HCT116 (cell line): ENCODE measurements around the gene KIF26B. TPM values are rescaled to one million over a fixed set of nuclear protein-coding genes. Genes with fewer than 3 reads are reported as not detected.

ENCODE experiments used
- ATAC-seq: fragments of 200-7000 bp; cut with Tn5 transposase; 2 replicates; pipeline ENCODE4 v1.9.1; 2020; ENCODE audit warnings: mild to moderate bottlenecking, moderate library complexity
- BruUV-seq: library from RNA; stranded (reverse); fragments of 400-500 nt; replicated peaks from 2 replicates; lab custom pipeline; 2021; lab: Mats Ljungman, UMichigan
- CTCF ChIA-PET: fragments of 300-600 bp; sonication (Branson Sonifier 250); formaldehyde crosslinking; loops from one replicate; lab custom pipeline; 2021; ENCODE audit warnings: antibody characterized with exemption; lab: Charles Lee
- POLR2A ChIA-PET: fragments of 300-600, 350-600 bp; sonication (Branson Sonifier 250); formaldehyde crosslinking; loops from one replicate; lab custom pipeline; 2021; ENCODE audit warnings: antibody characterized with exemption; lab: Charles Lee
- RAD21 ChIA-PET, 2 experiments: fragments of 300-600 bp; sonication (Branson Sonifier 250); formaldehyde crosslinking; loops; one replicate each; lab custom pipeline; 2023; ENCODE audit warnings: low total read pairs in 2 of 2; ENCODE audit not compliant: uncharacterized antibody in 2 of 2, unreplicated experiment in 2 of 2, low non-redundant PET in 1 of 2; lab: Charles Lee
- DNase-seq: peaks from one replicate; pipeline ENCODE4 v3.0.0-alpha.2; 2010; ENCODE audit warnings: low read depth, low spot score
- H2AFZ ChIP-seq: fragments of 200-600 bp; shearing (Covaris generic), sonication (generic); 2 replicates; pipeline ENCODE4 v1.6.1; 2017; ENCODE audit warnings: low read depth, mixed run types, mixed read lengths, antibody characterized with exemption, low read length; ENCODE audit not compliant: poor library complexity, severe bottlenecking
- H3K27ac ChIP-seq: 2 replicates; pipeline ENCODE4 v1.5.1; 2012; ENCODE audit warnings: low read depth, low read length
- H3K27me3 ChIP-seq: fragments of 200-600 bp; sonication (generic); 2 replicates; pipeline ENCODE4 v1.6.1; 2016; ENCODE audit warnings: mixed run types, low read length, mixed read lengths; ENCODE audit not compliant: insufficient read depth
- H3K36me3 ChIP-seq, 2 experiments: fragments of 200-500 bp in 1 of 2; fragments of 200-600 bp in 1 of 2; sonication (Bioruptor generic) in 1 of 2; sonication (generic) in 1 of 2; 2 replicates each; pipeline versions ENCODE4 v1.5.1 to v1.6.1; 2014 to 2016; ENCODE audit warnings: low read length in 2 of 2, inconsistent platforms in 1 of 2, mixed read lengths in 1 of 2, mixed run types in 1 of 2; ENCODE audit not compliant: insufficient read depth in 2 of 2, control insufficient read depth in 1 of 2
- H3K4me1 ChIP-seq, 2 experiments: fragments of 200-600 bp in 1 of 2; sonication (generic) in 1 of 2; 2 replicates each; pipeline versions ENCODE4 v1.5.1 to v1.6.1; 2012 to 2017; ENCODE audit warnings: low read length in 2 of 2, inconsistent platforms in 1 of 2, mild to moderate bottlenecking in 1 of 2, mixed read lengths in 1 of 2, mixed run types in 1 of 2, moderate library complexity in 1 of 2; ENCODE audit not compliant: insufficient read depth in 2 of 2, control insufficient read depth in 1 of 2
- H3K4me2 ChIP-seq: fragments of 200-600 bp; sonication (generic); 2 replicates; pipeline ENCODE4 v1.6.1; 2017; ENCODE audit warnings: mixed run types, low read length, mixed read lengths
- H3K4me3 ChIP-seq, 2 experiments: fragments of 200-600 bp in 1 of 2; sonication (generic) in 1 of 2; replicated peaks in 1 of 2; 2 replicates each; pipeline ENCODE4 v1.5.1; 2011 to 2016; ENCODE audit warnings: low read length in 2 of 2, control low read depth in 1 of 2, low read depth in 1 of 2, mild to moderate bottlenecking in 1 of 2, mixed read lengths in 1 of 2, mixed run types in 1 of 2
- H3K79me2 ChIP-seq: fragments of 200-600 bp; sonication (generic); 2 replicates; pipeline ENCODE4 v1.6.1; 2017; ENCODE audit warnings: mild to moderate bottlenecking, mixed run types, low read length, moderate library complexity, mixed read lengths; ENCODE audit not compliant: insufficient read depth
- H3K9ac ChIP-seq: fragments of 200-600 bp; sonication (generic); 2 replicates; pipeline ENCODE4 v1.6.1; 2016; ENCODE audit warnings: low read length, mixed read lengths
- H3K9me2 ChIP-seq: fragments of 200-600 bp; sonication (generic), shearing (Covaris generic); 2 replicates; pipeline ENCODE4 v1.6.1; 2017; ENCODE audit warnings: mixed run types, mild to moderate bottlenecking, moderate library complexity; ENCODE audit not compliant: insufficient read depth
- H3K9me3 ChIP-seq, 2 experiments: fragments of 200-500 bp in 1 of 2; fragments of 200-600 bp in 1 of 2; sonication (Bioruptor generic) in 1 of 2; sonication (generic) in 1 of 2; 2 replicates each; pipeline ENCODE4 v1.6.1; 2014 to 2017; ENCODE audit warnings: low read length in 2 of 2, mixed read lengths in 2 of 2, inconsistent platforms in 1 of 2, low read depth in 1 of 2, mild to moderate bottlenecking in 1 of 2, mixed run types in 1 of 2, moderate library complexity in 1 of 2; ENCODE audit not compliant: control insufficient read depth in 1 of 2, insufficient read depth in 1 of 2
- H4K20me1 ChIP-seq: fragments of 200-600 bp; sonication (generic), shearing (Covaris generic); 2 replicates; pipeline ENCODE4 v1.6.1; 2017; ENCODE audit warnings: mixed run types, mild to moderate bottlenecking, moderate library complexity; ENCODE audit not compliant: insufficient read depth
- CBX3 ChIP-seq: IDR thresholded peaks from 2 replicates; pipeline ENCODE4 v1.6.1; 2012; ENCODE audit warnings: low read depth
- CEBPB ChIP-seq: IDR thresholded peaks from 2 replicates; pipeline ENCODE4 v1.6.1; 2012; ENCODE audit warnings: low read depth
- EGR1 ChIP-seq: IDR thresholded peaks from 2 replicates; pipeline ENCODE4 v1.6.1; 2012; ENCODE audit warnings: low read depth
- ELF1 ChIP-seq: IDR thresholded peaks from 2 replicates; pipeline ENCODE4 v1.6.1; 2012; ENCODE audit warnings: low read depth, borderline replicate concordance
- EZH2phosphoT487 ChIP-seq: fragments of 200-600 bp; IDR thresholded peaks from 2 replicates; pipeline ENCODE4 v1.6.1; 2018; ENCODE audit warnings: antibody characterized with exemption, borderline replicate concordance
- JUND ChIP-seq: IDR thresholded peaks from 2 replicates; pipeline ENCODE4 v1.6.1; 2012
- POLR2A ChIP-seq: IDR thresholded peaks from 2 replicates; pipeline ENCODE4 v1.7.0; 2011; ENCODE audit warnings: borderline replicate concordance; ENCODE audit not compliant: insufficient read depth, insufficient read length; ENCODE audit errors: extremely low read depth
- RAD21 ChIP-seq: IDR thresholded peaks from 2 replicates; pipeline ENCODE4 v1.6.1; 2012; ENCODE audit warnings: low read depth, mild to moderate bottlenecking
- SIN3A ChIP-seq: IDR thresholded peaks from 2 replicates; pipeline ENCODE4 v1.6.1; 2012; ENCODE audit warnings: low read depth
- SP1 ChIP-seq: IDR thresholded peaks from 2 replicates; pipeline ENCODE4 v1.6.1; 2012; ENCODE audit warnings: low read depth
- SRF ChIP-seq: IDR thresholded peaks from 2 replicates; pipeline ENCODE4 v1.6.1; 2012; ENCODE audit warnings: low read depth
- YY1 ChIP-seq: IDR thresholded peaks from 2 replicates; pipeline ENCODE4 v1.6.1; 2011; ENCODE audit warnings: low read length, low read depth, moderate library complexity, mild to moderate bottlenecking; ENCODE audit not compliant: insufficient replicate concordance; ENCODE audit errors: extremely low read depth
- ZFX ChIP-seq: fragments of 450-650 bp; IDR thresholded peaks from 2 replicates; pipeline ENCODE4 v1.6.1; 2017
- intact Hi-C: fragments of 100-400 bp; cut with micrococcal nuclease; formaldehyde crosslinking; loops from 2 replicates; pipeline ENCODE4 v1.10.0; 2022
- total RNA-seq: library from RNA; stranded (reverse); gene quantifications from one replicate; pipeline ENCODE4 v1.2.1, GENCODE V29; 2021; ENCODE audit not compliant: unreplicated experiment
- TF ChIP-seq, protein P1 (sequence below): IDR thresholded peaks from 2 replicates; pipeline ENCODE4 v1.6.1; 2012
- TF ChIP-seq, protein P2 (sequence below): IDR thresholded peaks from 2 replicates; pipeline ENCODE4 v1.6.1; 2011; ENCODE audit warnings: mild to moderate bottlenecking, low read length, moderate library complexity; ENCODE audit not compliant: insufficient replicate concordance; ENCODE audit errors: extremely low read depth
- TF ChIP-seq, protein P3 (sequence below): IDR thresholded peaks from 2 replicates; pipeline ENCODE4 v1.6.1; 2012

The KIF26B gene
- total RNA-seq, 1 experiment from 2014 or later: 0.49 TPM

DNA sequence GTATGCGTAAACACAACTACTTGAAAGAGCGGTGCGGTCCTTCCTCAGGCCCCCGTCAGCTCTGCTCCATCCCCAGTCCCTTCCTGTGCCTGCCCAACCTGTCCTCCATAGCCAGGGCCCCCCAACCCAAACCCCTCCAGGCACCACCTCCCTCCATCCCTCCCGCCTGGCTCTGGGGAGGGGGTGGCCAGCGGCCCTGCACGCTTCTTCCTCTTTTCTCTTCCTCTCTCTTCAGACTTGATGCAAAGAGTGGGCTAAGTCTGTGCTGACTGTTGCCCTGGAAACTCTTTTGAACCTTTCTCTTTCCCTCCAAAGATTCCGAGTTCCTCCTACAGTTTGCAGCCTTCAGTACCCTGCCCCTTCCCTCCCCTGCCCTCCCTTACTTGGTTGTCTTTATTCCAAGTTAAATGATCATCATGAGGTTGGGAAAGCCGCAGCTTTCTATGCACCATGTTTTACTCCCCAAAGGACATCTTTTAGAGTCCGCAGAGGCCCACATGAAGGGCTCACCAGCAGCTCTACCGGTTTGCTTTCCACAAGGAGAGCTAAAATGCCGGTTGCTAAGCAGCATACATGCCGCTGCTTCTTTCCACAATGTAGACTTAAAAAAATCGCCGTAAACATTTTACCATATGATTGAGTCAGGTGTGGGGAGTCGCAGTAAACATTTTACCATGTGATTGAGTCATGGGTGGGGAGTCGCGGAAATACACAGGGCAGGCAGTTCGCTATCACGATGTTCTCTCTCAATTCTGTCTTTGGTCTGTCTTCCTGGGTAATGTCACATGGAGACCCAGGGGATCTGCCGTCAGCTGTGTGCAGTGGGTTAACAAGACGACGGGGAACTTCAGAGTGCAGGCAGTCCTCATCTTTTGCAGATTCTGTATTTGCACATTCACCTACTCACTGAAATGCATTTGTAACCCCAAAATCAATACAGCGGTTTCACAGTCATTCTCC is 525.3 kb downstream of the KIF26B start:
- CTCF ChIA-PET: no interaction called here
- BruUV-seq: no TSS peak
- H3K4me3 ChIP-seq: no peak overlapping the region
- H3K9me2 ChIP-seq: no peaks in the 10 kb centered on the region
- H3K4me2 ChIP-seq: no peak overlapping the region
- no peak for ATAC-seq
- no peaks in the 10 kb centered on the region for H3K9me3 ChIP-seq
- H3K27ac ChIP-seq: no peak overlapping the region
- POLR2A ChIA-PET: no interaction called here
- H3K36me3 ChIP-seq: no peaks in the 10 kb centered on the region
- RAD21 ChIA-PET: no interaction called here
- H3K4me1 ChIP-seq: no peaks in the 10 kb centered on the region
- H3K9ac ChIP-seq: no peak overlapping the region
- TF ChIP-seq CBX3 (no peak), SRF (no peak), YY1 (no peak), JUND (no peak)
- TF ChIP-seq, all 23 proteins: peak for 0
- Histone ChIP-seq H3K79me2 (no peaks in the 10 kb centered on the region), H3K27me3 (no peaks in the 10 kb centered on the region), H4K20me1 (no peaks in the 10 kb centered on the region), H2AFZ (no peak overlapping the region)
- intact Hi-C loops: no loop called here
- DNase-seq: no peak

DNA sequence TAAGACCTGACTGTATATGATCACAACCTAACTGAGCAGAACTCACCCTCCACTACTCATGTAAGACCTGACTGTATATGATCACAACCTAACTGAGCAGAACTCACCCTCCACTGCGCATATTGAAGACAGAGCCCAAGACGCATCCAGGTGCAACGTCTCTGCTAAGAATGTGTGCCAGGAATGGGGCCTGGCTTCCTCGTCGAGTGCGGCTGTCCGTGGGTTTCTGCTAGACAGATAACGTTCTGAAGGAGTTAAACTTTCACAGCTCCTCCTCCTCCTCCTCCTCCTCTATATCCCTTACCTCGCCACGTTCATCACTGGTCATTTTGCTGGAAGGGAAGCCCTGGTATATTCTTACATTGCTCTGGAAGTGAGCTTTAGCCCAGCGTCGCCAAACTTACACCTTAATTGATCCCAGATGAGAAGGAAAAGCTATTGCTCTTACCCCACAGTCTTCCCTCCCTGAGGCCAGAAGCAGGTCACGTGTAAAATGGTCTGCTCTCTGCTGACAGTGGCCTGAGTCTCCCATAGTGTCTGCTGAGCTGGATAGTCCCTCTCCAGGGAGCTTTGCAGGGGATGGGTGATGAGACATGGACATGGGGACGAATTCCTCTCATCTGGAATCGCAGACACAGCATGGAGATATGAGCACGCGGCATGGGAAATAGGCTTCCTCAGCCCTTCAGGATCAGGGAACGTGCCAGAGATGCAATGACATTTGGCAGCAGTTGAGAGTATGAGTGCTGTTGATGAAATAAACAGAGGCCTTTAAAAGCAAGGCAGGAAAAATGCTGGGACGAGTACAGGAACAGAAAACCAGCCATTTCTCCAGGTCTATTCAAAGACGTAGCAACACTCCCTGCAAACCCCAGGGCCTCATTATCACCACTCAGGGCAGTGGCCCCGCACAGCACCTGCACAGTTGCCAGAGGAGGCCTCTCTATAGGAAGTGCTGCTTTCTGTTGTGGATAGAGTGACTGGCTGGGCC is 528.1 kb downstream of the KIF26B start:
- Histone ChIP-seq H3K9ac (no peak overlapping the region), H4K20me1 (no peaks in the 10 kb centered on the region), H3K9me2 (no peaks in the 10 kb centered on the region), H2AFZ (no peak overlapping the region), H3K27me3 (no peaks in the 10 kb centered on the region), H3K79me2 (no peaks in the 10 kb centered on the region), H3K36me3 (no peaks in the 10 kb centered on the region), H3K9me3 (no peaks in the 10 kb centered on the region), H3K4me2 (no peak overlapping the region), H3K4me3 (no peak overlapping the region), H3K4me1 (no peaks in the 10 kb centered on the region), H3K27ac (no peak overlapping the region)
- ChIA-PET POLR2A (no interaction called here), CTCF (no interaction called here), RAD21 (no interaction called here)
- no TSS peak for BruUV-seq
- DNase-seq: no peak
- no peak for ATAC-seq
- intact Hi-C loops: no loop called here
- TF ChIP-seq, protein P1, sequence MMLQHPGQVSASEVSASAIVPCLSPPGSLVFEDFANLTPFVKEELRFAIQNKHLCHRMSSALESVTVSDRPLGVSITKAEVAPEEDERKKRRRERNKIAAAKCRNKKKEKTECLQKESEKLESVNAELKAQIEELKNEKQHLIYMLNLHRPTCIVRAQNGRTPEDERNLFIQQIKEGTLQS: no peak
- TF ChIP-seq ELF1: no peak
- TF ChIP-seq SP1: no peak
- no peak for TF ChIP-seq JUND
- TF ChIP-seq CEBPB: no peak
- TF ChIP-seq CBX3: no peak
- TF ChIP-seq ZFX: no peak
- TF ChIP-seq EZH2phosphoT487: no peak
- TF ChIP-seq POLR2A: no peak
- no peak for TF ChIP-seq YY1
- TF ChIP-seq, protein P2, sequence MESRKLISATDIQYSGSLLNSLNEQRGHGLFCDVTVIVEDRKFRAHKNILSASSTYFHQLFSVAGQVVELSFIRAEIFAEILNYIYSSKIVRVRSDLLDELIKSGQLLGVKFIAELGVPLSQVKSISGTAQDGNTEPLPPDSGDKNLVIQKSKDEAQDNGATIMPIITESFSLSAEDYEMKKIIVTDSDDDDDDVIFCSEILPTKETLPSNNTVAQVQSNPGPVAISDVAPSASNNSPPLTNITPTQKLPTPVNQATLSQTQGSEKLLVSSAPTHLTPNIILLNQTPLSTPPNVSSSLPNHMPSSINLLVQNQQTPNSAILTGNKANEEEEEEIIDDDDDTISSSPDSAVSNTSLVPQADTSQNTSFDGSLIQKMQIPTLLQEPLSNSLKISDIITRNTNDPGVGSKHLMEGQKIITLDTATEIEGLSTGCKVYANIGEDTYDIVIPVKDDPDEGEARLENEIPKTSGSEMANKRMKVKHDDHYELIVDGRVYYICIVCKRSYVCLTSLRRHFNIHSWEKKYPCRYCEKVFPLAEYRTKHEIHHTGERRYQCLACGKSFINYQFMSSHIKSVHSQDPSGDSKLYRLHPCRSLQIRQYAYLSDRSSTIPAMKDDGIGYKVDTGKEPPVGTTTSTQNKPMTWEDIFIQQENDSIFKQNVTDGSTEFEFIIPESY: no peak
- no peak for TF ChIP-seq SIN3A
- TF ChIP-seq RAD21: no peak
- TF ChIP-seq, protein P3, sequence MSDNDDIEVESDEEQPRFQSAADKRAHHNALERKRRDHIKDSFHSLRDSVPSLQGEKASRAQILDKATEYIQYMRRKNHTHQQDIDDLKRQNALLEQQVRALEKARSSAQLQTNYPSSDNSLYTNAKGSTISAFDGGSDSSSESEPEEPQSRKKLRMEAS: no peak
- no peak for TF ChIP-seq EGR1
